HG03521 (cell line): ENCODE results near the gene KLRC2.
"Not testable (repeated sequence)": the region's sequence is repeated elsewhere in the genome, so short reads cannot be mapped to it uniquely, and the experiment has no call there.

Experiments
- ATAC-seq: cut with Tn5 transposase; IDR thresholded peaks from one replicate; pipeline ENCODE4 v1.9.1; 2021; ENCODE audit warnings: mild to moderate bottlenecking, moderate library complexity; ENCODE audit not compliant: unreplicated experiment

Gene KLRC2

DNA sequence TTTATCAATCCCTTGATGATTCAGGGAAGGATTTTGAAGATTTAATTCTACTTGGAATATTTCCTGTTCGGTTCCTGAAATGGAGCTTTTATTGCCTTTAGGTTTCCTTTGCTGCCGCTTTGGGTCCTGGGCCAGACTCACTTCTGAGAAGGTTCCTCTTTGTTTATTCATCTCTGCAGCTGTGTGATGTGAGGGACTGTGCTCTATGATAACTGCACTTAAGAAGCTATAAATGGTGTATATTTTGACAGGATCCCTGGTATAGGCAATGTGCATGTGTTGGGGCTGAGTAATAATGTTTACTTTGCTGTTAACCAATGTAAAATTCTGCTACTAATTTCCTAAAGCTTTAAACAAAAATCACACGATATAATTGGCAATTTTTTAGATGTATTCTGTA lies at the start of gene KLRC2:
KLRC2 (minus strand) TSS at position 195 of the 400 bp plus-strand sequence; CDS start at position 171, 24 bp downstream.
- not testable (repeated sequence) for ATAC-seq

DNA sequence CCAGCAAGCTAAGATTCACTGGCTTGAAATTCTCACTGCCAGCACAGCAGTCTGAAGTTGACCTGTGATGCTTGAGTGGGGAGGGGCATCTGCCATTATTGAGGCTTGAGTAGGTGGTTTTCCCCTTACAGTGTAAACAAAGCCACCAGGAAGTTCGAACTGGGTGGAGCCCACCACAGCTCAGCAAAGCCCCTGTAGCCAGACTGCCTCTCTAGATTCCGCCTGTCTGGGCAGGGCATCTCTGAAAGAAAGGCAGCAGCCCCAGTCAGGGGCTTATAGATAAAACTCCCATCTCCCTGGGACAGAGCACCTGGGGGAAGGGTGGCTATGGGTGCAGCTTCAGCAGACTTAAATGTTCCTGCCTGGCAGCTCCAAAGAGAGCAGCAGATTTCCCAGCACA lies 46.1 kb upstream of the KLRC2 start:
- not testable (repeated sequence) for ATAC-seq

- ATAC-seq: not testable (repeated sequence)
Observed at GRCh38 chr12:10472808-10473207, 37.0 kb upstream of the KLRC2 start.

- no peak for ATAC-seq
Observed at GRCh38 chr12:10469701-10470100, 33.9 kb upstream of the KLRC2 start.

DNA sequence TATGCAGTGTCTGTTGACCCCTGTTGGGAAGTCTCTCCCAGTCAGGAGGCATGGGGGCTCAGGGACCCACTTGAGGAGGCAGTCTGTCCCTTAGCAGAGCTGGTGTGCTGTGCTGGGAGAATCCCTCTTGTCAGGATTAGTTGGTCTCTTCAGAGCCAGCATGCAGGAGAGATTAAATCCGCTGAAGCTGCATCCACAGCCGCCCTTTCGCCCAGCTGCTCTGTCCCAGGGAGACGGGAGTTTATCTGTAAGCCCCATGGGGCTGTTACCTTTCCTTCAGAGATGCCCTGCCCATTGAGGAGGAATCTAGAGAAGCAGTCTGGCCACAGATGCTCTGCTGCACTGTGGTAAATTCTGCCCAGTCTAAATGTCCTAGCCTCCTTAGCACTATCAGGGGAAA lies 30.5 kb upstream of the KLRC2 start:
- no peak for ATAC-seq

- no peak for ATAC-seq
Observed at GRCh38 chr12:10457760-10458159, 21.9 kb upstream of the KLRC2 start.

DNA sequence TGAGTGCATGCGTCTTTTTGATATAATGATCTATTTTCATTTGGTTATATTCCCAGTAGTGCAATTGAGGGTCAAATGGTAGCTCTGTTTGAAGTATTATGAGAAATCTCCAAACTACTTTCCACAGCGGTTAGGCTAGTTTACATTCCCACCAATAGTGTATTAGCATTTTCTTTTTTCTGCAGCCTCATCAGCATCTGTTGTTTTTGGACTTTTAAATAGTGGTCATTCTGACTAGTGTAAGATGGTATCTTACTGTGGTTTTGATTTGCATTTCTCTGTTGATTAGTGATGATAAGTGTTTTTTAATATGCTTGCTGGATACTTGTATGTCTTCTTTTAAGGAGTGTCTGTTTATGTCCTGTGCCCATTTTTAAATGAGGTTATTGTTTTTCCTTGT lies 21.0 kb upstream of the KLRC2 start:
- no peak for ATAC-seq

- ATAC-seq: no peak
Observed at GRCh38 chr12:10455766-10456165, 20.0 kb upstream of the KLRC2 start.

GRCh38 chr12:10454531-10454930 lies 18.7 kb upstream of the KLRC2 start:
- ATAC-seq: no peak

DNA sequence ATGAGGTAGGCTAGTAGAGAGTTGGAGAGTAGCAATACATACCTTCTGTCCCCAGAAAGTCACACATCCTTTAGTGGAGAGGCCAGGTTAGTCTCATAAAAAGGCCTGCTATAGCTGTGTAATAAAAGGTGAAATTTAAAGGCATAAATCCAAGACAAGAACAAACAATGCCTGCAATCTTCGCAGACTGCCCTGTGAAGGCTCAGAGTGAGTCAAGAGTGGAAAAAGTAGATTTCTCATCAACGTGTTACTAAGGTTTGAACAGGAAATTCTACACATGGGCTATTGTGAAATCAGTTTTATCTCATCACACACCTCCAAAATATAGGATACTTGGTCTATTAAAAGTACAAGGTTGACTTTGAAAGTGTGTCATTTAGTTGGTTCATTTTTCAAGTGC lies 17.3 kb upstream of the KLRC2 start, which contains the start of gene KLRC1:
KLRC1 (minus strand) TSS at position 222 of the 400 bp plus-strand sequence. CDS start 2,221 bp downstream, outside the sequence.
- no peak for ATAC-seq

- no peak for ATAC-seq
Observed at GRCh38 chr12:10448236-10448635, 12.4 kb upstream of the KLRC2 start.

DNA sequence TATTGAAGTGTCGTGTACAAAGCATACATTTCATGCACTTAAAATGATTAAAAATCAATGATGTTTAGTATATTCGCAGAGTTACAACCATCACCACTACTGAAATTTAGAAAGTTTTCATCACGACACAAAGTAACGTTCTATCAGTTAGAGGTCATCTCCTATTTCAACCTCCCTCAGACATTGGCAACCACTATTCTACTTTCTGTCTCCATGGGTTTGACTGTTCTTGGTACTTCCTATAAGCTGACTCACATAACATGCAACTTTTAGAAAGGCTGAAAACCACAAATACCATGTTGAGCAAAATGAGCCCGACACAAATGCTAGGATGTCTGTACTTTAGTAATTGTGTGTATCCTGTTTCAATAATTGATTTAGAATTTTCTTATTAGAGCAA lies 10.2 kb upstream of the KLRC2 start:
- ATAC-seq: not testable (repeated sequence)

DNA sequence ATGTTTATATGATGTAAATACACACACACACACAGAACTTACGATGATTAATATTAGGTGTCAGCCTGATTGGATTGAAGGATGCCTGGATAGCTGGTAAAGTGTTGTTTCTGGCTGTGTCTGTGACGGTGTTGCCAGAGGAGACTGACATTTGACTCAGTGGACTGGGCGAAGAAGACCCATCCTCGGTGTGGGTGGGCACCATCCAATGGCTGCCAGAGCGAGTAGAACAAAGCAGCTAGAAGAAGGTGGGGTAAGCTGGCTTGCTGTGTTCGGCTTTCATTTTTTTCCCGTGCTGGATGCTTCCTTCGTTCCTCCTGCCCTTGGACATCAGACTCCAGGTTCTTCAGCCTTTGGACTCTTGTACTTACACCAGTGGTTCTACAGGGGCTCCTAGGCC lies 5.3 kb upstream of the KLRC2 start:
- ATAC-seq: not testable (repeated sequence)

DNA sequence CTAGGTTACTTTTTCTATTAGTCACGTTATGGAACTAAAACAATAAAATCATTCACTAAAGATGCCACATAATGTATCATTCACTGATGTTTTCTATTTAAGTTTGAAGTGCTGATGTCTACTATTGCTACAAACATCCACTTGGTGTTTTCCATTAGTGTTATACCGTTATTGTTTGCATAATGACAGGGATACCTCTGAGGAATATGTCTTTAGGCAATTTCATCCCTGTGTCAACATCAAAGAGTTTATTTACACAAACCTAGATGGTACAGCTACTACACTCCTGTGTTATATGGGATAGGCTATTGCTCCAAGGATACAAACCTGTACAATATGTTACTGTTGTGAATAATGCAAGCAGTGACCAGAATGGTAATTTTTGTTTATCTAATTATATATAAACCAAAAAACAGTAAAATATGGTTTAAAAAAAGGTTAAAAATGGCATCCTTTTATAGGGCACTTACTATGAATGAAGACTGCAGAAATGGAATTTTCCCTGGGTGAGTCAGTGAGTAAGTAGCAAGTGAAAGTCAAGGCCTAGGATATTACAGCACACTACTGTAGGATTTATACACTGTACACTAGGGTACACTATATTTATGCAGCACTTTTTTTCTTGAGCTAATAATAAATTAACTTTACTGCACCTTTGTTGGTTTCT lies 3.9 kb upstream of the KLRC2 start:
- ATAC-seq: not testable (repeated sequence)

- ATAC-seq: not testable (repeated sequence)
Observed at GRCh38 chr12:10437601-10438000, 1.8 kb upstream of the KLRC2 start.

- ATAC-seq: not testable (repeated sequence)
Observed at GRCh38 chr12:10430623-10431022, 5.2 kb downstream of the KLRC2 start.

- ATAC-seq: not testable (repeated sequence)
Observed at GRCh38 chr12:10425938-10426337, 9.9 kb downstream of the KLRC2 start.

DNA sequence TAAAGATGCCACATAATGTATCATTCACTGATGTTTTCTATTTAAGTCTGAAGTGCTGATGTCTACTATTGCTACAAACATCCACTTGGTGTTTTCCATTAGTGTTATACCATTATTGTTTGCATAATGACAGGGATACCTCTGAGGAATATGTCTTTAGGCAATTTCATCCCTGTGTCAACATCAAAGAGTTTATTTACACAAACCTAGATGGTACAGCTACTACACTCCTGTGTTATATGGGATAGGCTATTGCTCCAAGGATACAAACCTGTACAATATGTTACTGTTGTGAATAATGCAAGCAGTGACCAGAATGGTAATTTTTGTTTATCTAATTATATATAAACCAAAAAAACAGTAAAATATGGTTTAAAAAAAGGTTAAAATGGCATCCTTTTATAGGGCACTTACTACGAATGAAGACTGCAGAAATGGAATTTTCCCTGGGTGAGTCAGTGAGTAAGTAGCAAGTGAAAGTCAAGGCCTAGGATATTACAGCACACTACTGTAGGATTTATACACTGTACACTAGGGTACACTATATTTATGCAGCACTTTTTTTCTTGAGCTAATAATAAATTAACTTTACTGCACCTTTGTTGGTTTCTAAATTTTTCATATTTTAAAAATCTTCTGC lies 11.4 kb downstream of the KLRC2 start:
- not testable (repeated sequence) for ATAC-seq

GRCh38 chr12:10422159-10422558 lies 13.7 kb downstream of the KLRC2 start:
- not testable (repeated sequence) for ATAC-seq

GRCh38 chr12:10420334-10420733 lies 15.5 kb downstream of the KLRC2 start, which contains the start of gene KLRC3:
KLRC3 (minus strand) TSS chr12:10420595; CDS start chr12:10420550, 45 bp downstream.
- not testable (repeated sequence) for ATAC-seq

GRCh38 chr12:10409392-10409791 lies 26.4 kb downstream of the KLRC2 start, which contains the start of gene KLRC4:
KLRC4 (minus strand) TSS chr12:10409757; CDS start chr12:10409575, 182 bp downstream.
- ATAC-seq: no peak

- no peak for ATAC-seq
Observed at GRCh38 chr12:10408842-10409241, 27.0 kb downstream of the KLRC2 start.
